Activated T-cell treated with anti-CD3 and anti-CD28 coated beads for 24 hours (primary cell): ENCODE data around the gene SLC30A3.
A peak's percentile ranks its signal among the peaks of the same experiment; 100 is the strongest.
"Not testable (repeated sequence)": the region's sequence is repeated elsewhere in the genome, so short reads cannot be mapped to it uniquely, and the experiment has no call there.

Source experiments
- DNase-seq: peaks from one replicate; pipeline ENCODE4 v3.0.0-alpha.2; 2020; ENCODE audit warnings: low read depth

The SLC30A3 gene

DNA sequence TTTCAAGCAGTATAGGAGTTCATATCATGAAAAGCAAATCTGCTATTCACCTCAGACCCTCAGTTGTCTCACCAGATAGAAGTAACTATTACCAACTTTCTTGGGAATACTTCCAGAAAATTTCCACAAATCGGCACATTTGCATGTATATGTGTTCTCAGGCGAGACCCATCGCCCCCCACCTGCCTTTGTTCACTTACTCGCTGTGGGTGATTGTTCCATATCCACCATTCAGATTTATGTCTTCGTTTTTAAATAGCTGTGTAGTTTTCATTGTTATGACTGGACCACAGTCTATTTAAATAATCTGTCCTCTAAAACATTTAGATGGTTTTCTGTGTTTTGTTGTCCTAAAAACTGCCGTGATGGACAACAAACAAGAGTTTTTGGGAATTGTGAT is 22.6 kb upstream of the SLC30A3 start:
- no peak for DNase-seq

DNA sequence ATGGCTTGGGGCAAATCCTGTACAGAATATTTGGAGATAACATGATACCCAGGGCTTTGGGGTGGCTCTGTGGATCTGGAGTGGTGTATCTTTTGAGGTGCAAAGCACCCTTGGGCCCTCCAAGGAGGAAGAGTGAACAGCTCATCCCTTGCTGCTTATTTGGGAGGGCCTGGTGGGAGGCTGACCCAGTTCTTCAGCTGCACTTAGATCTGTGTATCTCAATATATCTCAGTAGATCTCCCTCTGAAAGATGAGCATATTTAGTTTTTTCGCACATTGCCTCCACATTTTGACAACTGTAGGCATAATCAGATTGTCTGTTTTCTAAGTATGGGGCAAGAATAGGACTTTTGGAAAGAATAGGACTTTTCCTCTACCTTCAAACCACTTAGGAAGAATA is 22.1 kb upstream of the SLC30A3 start:
- no peak for DNase-seq

DNA sequence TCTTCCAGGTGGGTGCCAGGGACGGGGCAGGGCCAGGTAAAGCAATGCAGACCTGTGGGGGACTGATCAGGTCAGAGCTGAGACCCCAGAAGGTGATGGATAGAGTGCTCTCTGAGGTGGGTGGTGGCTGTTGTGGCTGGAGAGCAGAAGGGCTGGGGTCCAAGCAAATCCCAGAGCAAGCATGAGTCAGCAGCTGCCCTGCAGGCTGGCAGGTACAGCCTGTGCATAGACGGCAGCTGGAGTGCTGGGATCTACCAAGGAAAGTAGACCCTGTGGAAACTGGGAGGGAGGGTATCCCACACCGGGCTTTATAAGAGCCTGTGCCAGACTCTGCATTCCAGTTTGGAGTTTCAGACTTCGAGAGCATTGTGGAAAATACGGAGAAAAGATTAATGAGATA is 20.0 kb upstream of the SLC30A3 start:
- DNase-seq: no peak

DNA sequence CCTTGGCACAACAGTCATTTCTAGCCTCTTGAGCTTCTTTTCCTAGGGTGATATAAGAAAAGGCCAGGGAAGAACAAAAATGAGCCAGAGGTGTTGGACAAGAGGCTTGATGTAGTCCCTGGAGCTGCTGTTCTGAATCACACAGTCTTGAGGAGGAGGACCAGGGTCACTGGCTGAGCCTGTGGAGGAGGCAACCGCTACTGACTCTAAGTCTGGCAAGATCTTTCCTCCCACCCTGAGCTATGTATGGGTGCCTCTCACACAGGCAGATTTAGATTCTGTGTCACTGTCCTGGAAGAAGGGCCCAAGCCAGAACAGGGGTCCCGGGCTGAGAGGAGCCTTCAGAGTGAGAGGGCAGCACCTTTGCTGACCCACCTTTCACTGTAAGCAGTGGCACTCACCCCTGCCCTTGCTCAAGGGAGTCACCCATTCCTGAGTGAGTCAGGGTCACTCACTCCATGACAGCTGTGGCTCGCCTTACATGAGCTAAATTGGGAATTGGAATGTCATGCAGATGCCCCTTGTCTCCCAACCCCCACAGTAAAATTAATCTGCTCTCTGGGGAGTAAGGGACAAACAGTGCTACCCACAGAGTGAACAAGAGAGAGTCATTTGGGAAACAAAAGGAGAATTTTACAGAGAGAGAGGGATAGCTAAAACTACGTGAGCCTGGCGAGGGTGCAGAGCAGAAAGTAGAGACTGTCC is 19.2 kb upstream of the SLC30A3 start, which contains the start of gene TRIM54:
Gene TRIM54, plus strand, starts transcription at position 575 of the 705 bp plus-strand sequence. CDS start 303 bp downstream, outside the sequence.
- no peak for DNase-seq

DNA sequence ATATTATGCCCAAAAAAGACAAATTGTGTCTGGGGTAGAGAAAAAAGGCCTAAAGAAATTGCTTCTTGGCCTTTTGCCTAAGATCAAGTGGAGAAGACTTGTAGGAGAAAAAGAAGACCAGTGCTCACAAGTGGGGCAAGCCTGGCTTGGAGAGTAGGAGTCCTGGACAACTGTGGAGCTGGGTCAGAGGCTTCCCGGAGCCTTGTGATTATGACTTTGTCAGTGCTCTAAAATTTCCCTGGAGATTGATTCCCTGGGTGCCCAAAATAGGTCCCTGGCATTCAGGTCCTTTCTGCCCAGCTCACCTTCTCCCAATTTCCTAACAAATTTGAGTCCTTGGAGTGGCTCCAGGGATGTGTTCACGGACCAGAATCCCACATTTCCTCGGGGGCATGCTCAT is 18.6 kb upstream of the SLC30A3 start:
- no peak for DNase-seq

DNA sequence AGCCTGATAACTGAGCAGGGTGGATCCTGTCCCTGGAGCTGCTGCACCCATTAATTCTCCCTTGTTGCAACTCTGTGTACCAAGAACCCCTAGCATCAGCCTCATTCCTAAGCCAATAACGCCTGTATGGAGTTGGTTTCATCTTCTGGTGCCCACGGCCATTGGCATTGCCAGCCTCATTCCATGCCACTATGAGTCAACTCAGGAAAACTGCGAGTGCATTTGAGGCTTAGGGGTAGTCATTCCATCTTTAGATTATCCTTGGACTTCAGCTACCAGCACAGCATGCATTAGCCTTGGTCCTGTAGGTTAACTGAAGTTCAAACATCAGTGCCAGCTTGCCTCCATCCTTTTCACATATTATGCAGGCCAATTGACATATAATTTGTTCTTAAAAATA is 18.0 kb upstream of the SLC30A3 start:
- no peak for DNase-seq

DNA sequence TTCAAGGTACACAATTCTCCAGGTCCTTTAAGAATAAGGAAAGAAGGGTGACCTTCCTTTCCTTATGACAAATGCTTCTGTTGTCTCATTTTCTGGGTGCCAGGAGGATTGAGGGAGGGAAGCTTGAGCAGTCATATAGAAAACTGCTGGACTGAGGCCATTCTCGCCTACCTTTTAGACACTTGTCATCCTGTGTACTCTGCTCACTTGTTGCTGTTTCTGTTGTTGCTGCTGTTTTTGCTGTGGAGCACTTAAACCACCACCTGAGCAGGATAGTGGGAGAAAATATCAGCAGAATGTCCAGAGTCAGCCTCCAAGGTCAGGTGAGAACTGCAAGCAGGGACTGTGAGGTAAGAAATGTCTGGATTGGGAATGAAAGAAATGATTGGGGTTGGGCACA is 15.2 kb upstream of the SLC30A3 start:
- no peak for DNase-seq

DNA sequence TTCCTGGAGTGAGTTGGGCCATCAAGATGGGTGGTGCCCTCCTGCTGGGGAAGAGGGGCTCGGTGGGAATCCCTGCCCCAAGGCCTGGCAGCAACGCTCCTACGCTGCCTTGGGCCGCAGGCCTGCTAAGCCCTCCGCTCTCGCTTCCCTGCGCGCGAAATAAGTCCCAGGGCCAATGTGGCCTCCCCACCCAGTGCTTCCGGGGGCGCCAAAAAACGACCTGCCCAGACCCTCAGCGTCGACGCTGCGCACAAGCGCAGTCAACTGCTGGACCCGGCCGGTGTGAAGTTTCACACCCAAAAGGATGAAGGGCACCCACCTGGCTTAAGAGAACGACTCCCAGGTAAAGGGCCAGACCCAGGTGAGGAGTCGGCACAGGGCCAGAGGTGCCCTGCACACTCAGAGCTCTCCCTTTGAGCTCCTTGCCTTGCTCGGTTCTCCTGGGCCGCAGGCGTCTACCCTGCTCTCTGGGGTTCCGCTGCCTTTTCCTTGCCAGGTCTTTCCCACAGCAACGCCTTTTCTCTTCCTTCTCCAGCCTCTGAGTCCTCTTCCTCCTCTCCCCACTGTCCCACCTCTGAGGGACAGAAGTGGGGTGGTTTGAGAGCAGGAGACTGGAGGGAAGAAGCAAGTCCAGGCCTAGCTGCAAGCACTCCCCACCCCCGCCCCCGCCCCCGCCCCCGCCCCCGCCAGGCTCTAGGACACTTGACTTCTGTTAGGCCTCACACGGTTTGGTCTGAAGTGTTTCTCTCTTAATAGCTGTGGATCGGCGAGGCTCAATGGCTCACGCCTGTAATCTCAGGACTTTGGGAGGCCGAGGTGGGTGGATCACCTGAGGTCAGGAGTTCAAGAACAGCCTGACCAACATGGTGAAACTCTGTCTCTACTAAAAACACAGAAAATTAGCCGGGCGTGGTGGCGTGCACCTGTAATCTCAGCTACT is 12.6 kb upstream of the SLC30A3 start, which contains the start of gene DNAJC5G:
Gene DNAJC5G, plus strand, starts transcription at position 223 of the 940 bp plus-strand sequence. CDS start 1,296 bp downstream, outside the sequence.
- DNase-seq: no peak

DNA sequence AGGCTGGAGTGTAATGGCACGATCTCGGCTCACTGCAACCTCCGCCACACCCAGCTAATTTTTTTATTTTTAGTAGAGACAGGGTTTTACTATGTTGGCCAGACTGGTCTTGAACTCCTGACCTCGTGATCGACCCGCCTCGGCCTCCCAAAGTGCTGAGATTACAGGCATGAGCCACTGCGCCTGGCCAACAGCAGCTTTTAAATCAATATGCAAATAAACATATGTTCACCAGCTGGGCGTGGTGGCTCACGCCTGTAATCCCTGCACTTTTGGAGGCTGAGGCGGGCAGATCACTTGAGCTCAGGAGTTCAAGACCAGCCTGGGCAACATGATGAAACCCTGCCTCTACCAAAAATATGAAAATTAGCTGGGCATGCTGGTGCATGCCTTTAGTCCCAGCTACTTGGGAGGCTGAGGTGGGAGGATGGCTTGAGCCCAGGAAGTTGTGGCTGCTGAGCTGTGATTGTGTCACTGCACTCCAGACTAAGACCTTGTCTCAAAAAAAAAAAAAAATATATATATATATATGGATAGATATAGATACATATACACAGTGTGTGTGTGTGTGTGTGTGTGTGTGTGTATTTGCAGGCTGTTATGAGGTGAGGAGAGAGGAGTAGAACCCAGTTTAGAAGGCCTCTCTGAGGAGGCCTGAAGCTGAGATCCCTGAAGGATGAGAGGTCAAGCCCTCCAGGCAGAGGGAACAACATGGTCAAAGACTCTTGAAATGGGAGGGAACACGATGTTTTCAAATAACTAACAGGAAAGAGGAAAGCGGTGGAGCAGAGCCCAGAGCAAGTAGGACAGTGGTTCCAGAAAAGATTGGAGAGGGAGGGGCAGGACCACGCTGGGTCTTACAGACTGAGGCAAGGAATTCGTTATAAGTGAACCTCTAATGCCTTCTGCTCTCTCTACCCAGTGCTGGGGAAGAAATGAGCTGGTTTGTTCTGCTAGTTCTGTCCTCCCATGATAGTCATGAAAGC is 10.0 kb upstream of the SLC30A3 start:
- DNase-seq: not testable (repeated sequence)

DNA sequence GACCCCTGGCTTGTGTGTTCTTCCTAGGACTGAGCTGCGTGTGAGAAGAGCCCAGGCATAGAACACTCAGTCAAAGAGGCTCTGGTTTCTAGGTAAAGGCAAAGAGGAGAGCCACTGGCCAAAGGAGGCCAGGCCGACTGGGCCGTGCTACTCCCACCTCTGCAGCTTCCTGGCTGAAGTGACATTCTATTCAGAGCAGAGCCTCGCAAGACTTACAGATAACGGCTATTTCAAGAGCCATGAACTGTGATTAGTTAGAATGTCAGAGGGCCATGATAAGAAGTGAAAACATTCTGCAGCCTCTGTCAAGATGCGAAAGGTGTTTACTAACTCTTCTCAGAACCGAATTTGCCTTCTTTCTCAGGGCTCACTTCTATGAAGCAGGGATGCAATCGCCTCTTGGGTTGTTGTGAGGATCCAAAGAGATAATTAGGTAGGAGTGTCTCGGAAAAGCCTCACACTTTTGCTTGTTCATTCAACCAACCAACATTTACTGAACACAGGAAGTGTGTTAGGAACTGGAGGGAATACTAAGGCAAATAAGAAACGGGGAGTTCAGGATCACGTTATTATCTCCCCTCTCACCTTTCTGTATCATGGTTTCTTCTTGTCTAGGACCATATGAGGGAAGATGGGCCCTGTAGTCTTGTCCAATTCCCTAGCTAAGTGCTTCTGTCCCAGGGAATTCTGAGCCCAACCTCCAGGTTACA is 8.9 kb upstream of the SLC30A3 start:
- no peak for DNase-seq

DNA sequence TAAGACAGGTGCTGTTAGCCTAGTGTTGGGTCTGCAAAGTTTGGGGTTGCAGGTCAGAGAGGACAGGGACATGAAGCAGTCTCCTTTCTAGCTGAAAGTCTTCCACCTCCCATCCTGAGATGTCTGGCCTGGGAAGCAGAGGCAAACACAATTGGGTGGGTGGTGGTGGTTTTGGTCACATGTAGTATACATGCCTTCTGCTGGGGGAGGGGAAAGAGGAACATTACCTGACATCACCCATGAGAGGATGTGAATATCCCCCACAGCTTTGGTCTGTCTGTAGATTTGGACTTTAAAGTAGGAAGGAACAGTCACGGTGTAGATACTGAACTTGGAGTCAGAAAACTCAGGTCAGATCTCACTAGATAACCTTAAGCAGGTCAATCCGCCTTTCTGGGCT is 7.8 kb upstream of the SLC30A3 start:
- no peak for DNase-seq

DNA sequence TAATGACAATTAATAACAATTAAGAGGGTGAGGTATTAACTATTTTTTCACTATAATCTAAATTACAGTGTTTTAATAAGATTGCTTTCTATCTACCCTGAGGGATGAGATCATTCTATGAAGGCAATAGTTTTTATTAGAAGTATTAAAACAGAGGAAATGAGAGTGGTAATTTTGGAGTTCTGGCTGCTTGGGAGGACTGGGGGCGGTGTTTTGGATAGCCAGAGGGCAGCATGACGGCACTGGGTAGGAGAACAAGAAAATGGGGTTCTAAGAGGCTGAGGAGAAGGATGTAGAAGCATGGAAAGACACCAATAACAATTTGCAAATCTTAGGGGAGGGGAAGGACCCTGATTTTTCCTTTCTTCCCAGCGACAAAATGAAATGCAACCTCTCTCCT is 7.3 kb upstream of the SLC30A3 start:
- DNase-seq: no peak

DNA sequence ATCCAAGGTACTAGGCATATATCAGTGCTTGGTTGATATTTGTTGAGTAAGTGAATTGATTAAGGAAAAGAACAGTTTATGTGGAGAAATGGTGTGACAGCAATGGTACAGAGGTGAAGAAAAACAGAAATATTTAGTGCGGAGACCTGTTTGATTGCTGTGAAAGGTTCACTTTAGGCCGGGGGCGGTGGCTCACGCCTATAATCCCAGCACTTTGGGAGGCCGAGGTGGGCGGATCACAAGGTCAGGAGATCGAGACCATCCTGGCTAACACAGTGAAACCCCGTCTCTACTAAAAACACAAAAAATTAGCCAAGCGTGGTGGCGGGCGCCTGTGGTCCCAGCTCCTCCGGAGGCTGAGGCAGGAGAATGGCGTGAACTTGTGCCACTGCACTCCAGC is 5.4 kb upstream of the SLC30A3 start:
- DNase-seq: not testable (repeated sequence)

DNA sequence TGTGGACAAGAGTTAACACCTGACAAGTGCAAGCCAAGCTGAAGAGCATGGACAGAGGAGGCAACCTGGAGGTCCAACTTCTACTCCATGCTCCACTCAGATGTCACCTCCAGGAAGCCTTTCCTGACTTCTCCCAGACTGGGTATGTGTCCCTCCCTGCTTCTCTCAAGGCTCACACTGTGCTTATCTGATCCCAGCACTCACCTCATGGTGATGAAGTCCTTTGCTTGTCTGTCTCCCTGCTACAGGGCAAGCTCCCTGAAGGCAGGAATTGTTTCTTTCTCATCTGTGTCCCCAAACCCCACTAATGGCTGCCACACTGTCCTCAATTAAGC is 2.7 kb upstream of the SLC30A3 start:
- no peak for DNase-seq

DNA sequence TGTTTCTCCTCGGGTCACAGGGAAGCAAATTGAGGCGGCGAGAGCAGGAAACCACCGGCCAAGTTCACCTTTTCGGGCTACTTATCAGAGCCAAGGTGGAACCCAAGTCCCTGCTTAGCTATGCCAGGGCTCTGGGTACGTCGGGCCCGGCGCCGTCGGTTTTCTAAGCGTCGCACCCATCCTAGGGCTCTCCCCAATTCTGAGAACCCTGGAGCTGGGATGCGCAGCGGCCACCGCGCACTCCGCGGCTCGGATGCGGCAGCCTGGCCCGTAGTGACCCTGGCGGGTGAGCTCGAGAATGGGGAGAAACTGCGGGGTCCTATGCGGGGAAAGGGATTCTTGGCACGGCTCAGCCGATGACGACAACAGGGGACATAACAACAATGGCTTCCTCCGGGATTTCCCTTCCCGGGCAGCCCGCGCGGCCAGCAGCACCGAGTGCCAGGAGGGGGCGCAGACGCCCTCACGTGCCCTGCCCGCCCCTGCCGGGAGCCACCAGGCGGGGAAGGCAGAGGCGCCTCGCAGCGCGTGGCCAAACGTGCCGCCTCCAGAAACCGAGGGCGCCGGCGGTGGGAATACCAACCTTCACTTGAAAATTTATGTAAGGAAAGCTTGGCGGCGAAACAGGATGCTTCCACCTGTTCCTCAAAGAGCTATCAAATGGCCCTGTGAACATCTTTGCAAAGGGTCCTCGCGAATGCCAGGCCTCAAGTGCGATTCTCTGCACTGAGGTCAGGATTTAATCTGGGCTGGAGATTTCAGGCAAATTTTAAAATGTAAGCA is 2.1 kb upstream of the SLC30A3 start:
- DNase-seq: peak; percentile 54

DNA sequence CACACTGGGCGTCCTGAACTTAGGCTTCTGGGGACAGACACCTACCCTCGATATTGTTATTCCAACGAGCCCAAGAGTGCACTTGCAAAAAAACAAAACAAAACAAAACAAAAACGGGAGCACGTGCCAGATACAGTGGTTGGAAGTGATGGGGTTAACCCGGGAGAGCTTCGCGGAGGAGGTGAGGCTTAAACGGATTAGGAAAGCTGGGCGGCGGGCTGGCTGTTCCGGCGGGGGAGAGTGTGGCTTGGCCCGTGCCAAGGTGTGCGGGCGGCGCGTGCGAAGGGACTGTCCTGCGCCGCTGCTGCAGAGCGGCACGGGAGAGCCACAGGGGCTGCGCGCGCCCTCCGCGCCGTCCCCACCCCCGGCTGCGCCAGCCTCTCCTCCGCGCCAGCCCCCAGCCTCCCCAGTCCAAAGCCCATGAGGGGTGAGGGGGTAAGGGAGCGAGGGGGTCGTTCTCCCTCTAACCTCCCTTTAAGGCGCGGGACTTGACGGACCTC is 1.5 kb upstream of the SLC30A3 start:
- no peak for DNase-seq

DNA sequence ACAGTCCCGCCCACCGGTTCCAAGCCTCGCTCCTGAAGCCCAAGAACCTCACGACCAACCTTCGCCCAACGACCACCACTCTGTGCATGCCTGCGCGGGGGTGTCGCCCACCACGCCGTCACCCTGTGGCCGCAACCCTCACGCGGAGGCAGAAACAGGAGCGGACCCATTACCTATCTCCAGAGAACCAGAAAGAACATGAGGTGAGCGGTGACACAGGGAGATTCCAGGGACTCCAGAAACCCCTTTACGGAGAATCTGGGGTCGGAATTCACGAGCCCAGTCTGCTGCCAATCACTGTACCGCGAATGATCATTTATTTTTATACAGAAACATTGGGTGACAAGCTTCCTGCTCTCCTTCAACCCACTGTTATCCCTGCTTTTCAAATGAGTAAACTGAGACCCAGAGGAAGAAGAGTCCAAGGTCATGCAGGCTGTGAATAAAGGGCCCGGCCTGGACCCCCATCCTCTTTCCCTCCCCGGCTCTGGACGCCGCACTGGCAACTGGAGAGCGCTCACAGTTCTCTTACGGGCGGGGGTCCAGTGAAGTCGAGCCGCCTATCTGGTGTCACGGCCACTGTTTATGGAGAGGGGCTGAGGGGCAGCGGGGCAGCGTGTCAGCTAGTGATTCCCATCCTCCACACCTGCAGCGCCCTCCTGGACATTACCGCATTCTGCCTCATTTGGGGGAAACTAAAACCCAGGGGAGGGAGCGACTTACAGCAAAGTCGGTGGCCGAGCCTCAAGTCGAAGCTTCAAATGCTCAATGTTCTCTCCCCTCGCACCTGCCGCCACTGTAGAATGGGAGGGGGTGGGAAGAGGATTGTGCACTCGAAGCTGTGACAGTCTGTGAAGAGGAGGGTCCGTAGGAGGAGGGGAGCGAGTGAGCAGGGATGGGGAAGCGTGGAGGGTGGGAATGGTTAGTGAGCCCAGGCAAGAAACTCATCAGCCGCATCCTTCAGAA is 723 bp upstream of the SLC30A3 start:
- DNase-seq: no peak

DNA sequence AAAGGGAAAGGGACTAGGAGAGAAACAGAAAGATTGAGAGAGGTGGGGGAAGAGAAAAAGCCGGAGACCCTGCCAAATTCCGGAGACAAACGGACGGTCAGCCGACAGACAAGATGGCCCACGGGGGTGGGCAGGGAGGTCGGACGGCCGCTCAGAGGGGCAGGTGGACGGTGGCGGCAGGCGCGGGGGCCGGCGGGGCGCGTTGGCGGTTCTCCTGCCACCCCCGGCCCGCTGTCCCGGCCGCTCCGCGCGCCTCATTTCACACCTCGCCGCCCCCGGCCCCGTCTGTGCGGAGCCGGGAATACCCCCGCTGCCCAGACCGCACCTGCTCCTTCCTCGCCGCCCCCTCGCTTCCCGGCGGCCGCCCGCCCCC is 935 bp downstream of the SLC30A3 start:
- DNase-seq: no peak

DNA sequence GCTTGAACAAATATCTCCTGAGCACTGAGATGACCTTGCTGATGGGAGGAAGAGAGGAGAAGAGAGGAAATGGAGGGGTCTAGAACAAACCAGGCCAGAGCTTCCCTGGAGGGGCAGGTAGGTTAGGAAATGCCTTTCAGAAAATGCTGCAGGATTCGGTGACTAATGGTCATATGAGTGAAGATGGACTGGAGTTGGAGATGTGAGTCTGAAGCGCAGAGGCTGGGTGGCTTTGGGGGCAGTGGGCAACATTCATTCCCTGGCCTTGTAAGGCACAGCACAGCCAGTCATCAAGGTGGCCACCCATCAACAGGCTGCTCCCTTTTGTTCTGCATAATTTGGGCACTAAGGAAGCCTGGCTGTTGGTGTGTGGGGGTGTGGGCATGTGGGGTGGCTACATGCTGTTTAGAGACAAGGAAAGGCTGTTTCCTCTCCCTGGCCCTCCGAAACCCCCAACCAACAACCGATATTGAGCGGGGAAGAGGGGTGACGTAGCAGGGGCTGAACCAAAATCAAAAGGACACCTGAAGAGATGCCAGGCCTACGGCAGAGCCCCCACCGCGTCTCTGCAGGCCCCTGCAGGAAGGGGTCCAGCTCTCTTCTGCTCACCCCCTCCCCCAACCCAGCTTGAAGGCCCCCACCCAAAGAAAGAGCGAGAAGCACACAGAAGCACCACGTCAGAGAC is 1.5 kb downstream of the SLC30A3 start:
- no peak for DNase-seq
